Measurements from ENCODE around the gene FIBCD1. TPM values are rescaled to one million over a fixed set of nuclear protein-coding genes. Genes with fewer than 3 reads are reported as not detected.

The FIBCD1 gene
- total RNA-seq, 1 donor from 2014 or later = 0.66 TPM

DNA sequence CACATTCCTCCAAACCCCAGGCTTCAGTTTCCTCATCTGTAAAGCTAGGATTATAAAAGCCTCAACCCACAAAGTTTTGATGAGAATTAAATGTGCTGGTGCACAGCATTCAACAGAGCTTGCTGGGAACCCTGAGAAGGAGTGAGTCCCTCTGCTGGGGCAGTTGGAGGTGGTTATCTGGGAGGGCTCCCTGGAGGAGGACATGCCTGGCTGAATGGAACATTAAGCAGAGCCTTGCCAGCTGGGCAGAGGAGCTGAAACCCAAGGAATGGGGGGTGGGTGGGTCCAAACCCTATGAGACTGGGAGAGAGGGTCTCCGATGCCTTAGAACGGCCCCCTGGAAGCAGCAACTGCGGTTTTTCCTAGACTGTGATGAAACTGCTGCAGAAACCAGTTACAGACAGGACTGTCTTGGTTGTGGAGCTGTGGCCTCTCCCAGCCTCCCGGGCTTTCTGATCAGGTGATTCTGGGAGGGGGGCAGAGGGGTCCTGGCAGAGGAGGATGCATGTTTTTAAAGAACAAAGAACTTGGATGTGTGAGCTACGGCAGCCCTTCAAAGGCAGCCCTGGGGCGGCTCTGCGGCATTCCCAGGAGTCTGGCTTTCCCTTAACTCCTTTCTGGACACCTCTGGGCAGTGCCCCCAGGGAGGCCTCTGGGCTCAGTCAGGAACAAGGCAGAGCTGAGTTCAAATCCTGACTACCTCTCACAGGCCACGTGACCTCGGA, 20.8 kb downstream of the FIBCD1 start:
- no peaks in the 10 kb centered on the region for H3K9me3 ChIP-seq (ENCODE audit: insufficient read depth, low read depth, low read length)
- H3K27me3 Mint-ChIP-seq (ENCODE audit: low read depth, unreplicated experiment) = peaks cover 61% of the 10 kb centered on the region
- no peak overlapping the region for H3K4me3 Mint-ChIP-seq (ENCODE audit: unreplicated experiment)
- no peaks in the 10 kb centered on the region for H3K4me1 Mint-ChIP-seq (ENCODE audit: low read depth, unreplicated experiment)
- H4K20me1 ChIP-seq (ENCODE audit: insufficient read depth, low read length) = no peaks in the 10 kb centered on the region
- no peak for FAIRE-seq
- H3K4me2 ChIP-seq (ENCODE audit: low read length) = no peak overlapping the region
- H3K27ac ChIP-seq (ENCODE audit: low read depth, low read length) = no peak overlapping the region
- H3K27ac Mint-ChIP-seq (ENCODE audit: unreplicated experiment) = no peak overlapping the region
- H3K36me3 ChIP-seq (ENCODE audit: insufficient read depth, low read length) = no peaks in the 10 kb centered on the region
- no peak for DNase-seq (ENCODE audit: low read depth)
- no peak overlapping the region for H2AFZ ChIP-seq (ENCODE audit: low read depth, low read length)
- no peak overlapping the region for H3K9ac ChIP-seq (ENCODE audit: low read length)
- no peaks in the 10 kb centered on the region for H3K36me3 Mint-ChIP-seq (ENCODE audit: low read depth, unreplicated experiment)
- peaks cover 18% of the 10 kb centered on the region for H3K27me3 ChIP-seq (ENCODE audit: insufficient read depth, low read length)
- no peak overlapping the region for H3K4me3 ChIP-seq (ENCODE audit: insufficient read depth, low read depth, low read length)
- H3K4me1 ChIP-seq (ENCODE audit: insufficient read depth, low read length) = peaks cover 6% of the 10 kb centered on the region
- H3K9me3 Mint-ChIP-seq (ENCODE audit: unreplicated experiment) = no peaks in the 10 kb centered on the region
- no peaks in the 10 kb centered on the region for H3K79me2 ChIP-seq (ENCODE audit: insufficient read depth, low read length)
- no peak for TF ChIP-seq CTCF (IDR thresholded peaks at IDR 0.05; ENCODE audit: insufficient read depth, low read depth, low read length)
- TF ChIP-seq EZH2 (IDR thresholded peaks at IDR 0.05; ENCODE audit: insufficient read depth, low read length) = peak; percentile 30

DNA sequence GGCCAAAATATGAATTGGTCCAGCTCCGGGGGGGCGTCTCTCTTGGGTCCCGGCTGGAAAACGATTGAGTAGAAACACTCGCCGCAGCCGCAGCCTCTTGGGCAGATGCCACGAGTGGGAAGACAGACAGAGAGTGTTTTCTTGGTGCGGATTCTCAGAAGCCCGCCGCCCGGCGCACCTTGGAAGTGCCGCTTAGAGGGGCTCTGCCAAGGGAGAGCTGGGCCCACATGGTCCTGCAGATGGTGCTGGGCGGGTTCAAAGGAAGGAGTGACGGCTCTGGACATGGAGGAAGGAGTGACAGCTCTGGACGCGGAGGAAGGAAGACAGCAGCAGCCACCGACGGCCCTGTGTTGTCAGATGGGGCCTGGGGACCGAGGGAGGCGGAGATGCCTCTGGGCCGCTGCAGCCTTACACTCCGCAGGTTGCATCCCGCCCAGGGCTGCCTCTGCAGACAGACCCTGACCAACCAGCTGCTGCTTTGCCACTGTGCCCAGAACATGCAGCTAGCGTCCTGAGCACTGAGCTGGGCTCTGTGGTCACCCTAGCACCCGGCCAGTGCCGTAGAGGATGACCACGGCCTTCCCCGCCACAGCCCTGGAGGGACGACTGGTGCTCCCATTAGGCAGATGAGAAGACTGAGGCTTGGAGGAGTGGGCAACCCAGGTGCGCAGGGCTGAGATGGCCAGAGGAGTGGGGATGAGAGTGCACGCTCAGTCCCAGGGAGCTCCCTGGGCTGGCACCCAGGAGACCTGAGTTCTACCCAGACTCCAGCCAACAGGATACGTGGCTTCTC, 21.7 kb downstream of the FIBCD1 start:
- no peak for DNase-seq (ENCODE audit: low read depth)
- no peak for FAIRE-seq
- H3K36me3 Mint-ChIP-seq (ENCODE audit: low read depth, unreplicated experiment) = no peaks in the 10 kb centered on the region
- Histone ChIP-seq H3K27me3 (ENCODE audit: insufficient read depth, low read length) (peaks cover 16% of the 10 kb centered on the region), H3K9me3 (ENCODE audit: insufficient read depth, low read depth, low read length) (no peaks in the 10 kb centered on the region), H3K4me3 (ENCODE audit: insufficient read depth, low read depth, low read length) (no peak overlapping the region), H3K9ac (ENCODE audit: low read length) (no peak overlapping the region), H3K27ac (ENCODE audit: low read depth, low read length) (no peak overlapping the region), H3K4me1 (ENCODE audit: insufficient read depth, low read length) (peaks cover 14% of the 10 kb centered on the region), H3K79me2 (ENCODE audit: insufficient read depth, low read length) (no peaks in the 10 kb centered on the region), H4K20me1 (ENCODE audit: insufficient read depth, low read length) (no peaks in the 10 kb centered on the region), H2AFZ (ENCODE audit: low read depth, low read length) (no peak overlapping the region), H3K36me3 (ENCODE audit: insufficient read depth, low read length) (no peaks in the 10 kb centered on the region), H3K4me2 (ENCODE audit: low read length) (no peak overlapping the region)
- H3K27ac Mint-ChIP-seq (ENCODE audit: unreplicated experiment) = no peak overlapping the region
- TF ChIP-seq CTCF (IDR thresholded peaks at IDR 0.05; ENCODE audit: insufficient read depth, low read depth, low read length) (no peak), EZH2 (IDR thresholded peaks at IDR 0.05; ENCODE audit: insufficient read depth, low read length) (no peak)
- H3K4me1 Mint-ChIP-seq (ENCODE audit: low read depth, unreplicated experiment) = no peaks in the 10 kb centered on the region
- peaks cover 55% of the 10 kb centered on the region for H3K27me3 Mint-ChIP-seq (ENCODE audit: low read depth, unreplicated experiment)
- no peak overlapping the region for H3K4me3 Mint-ChIP-seq (ENCODE audit: unreplicated experiment)
- no peaks in the 10 kb centered on the region for H3K9me3 Mint-ChIP-seq (ENCODE audit: unreplicated experiment)

- no peak overlapping the region for H3K27ac Mint-ChIP-seq (ENCODE audit: unreplicated experiment)
- no peak for TF ChIP-seq EZH2 (IDR thresholded peaks at IDR 0.05; ENCODE audit: insufficient read depth, low read length)
- no peak overlapping the region for H3K4me3 ChIP-seq (ENCODE audit: insufficient read depth, low read depth, low read length)
- no peak overlapping the region for H2AFZ ChIP-seq (ENCODE audit: low read depth, low read length)
- H3K9ac ChIP-seq (ENCODE audit: low read length) = no peak overlapping the region
- H4K20me1 ChIP-seq (ENCODE audit: insufficient read depth, low read length) = no peaks in the 10 kb centered on the region
- no peaks in the 10 kb centered on the region for H3K4me1 Mint-ChIP-seq (ENCODE audit: low read depth, unreplicated experiment)
- H3K9me3 ChIP-seq (ENCODE audit: insufficient read depth, low read depth, low read length) = no peaks in the 10 kb centered on the region
- DNase-seq (ENCODE audit: low read depth) = no peak
- H3K36me3 ChIP-seq (ENCODE audit: insufficient read depth, low read length) = no peaks in the 10 kb centered on the region
- H3K27me3 ChIP-seq (ENCODE audit: insufficient read depth, low read length) = peaks cover 13% of the 10 kb centered on the region
- H3K4me1 ChIP-seq (ENCODE audit: insufficient read depth, low read length) = peaks cover 14% of the 10 kb centered on the region
- H3K27me3 Mint-ChIP-seq (ENCODE audit: low read depth, unreplicated experiment) = peaks cover 45% of the 10 kb centered on the region
- H3K79me2 ChIP-seq (ENCODE audit: insufficient read depth, low read length) = no peaks in the 10 kb centered on the region
- no peak overlapping the region for H3K4me2 ChIP-seq (ENCODE audit: low read length)
- no peaks in the 10 kb centered on the region for H3K36me3 Mint-ChIP-seq (ENCODE audit: low read depth, unreplicated experiment)
- H3K9me3 Mint-ChIP-seq (ENCODE audit: unreplicated experiment) = no peaks in the 10 kb centered on the region
- no peak for FAIRE-seq
- no peak overlapping the region for H3K27ac ChIP-seq (ENCODE audit: low read depth, low read length)
- H3K4me3 Mint-ChIP-seq (ENCODE audit: unreplicated experiment) = no peak overlapping the region
These were observed 24.0 kb downstream of the FIBCD1 start for GRCh38 chr9:130915096-130915447.

Data from astrocyte (in vitro differentiated cells and primary cell).